ENCODE data around the gene DXO.

The DXO gene

DNA sequence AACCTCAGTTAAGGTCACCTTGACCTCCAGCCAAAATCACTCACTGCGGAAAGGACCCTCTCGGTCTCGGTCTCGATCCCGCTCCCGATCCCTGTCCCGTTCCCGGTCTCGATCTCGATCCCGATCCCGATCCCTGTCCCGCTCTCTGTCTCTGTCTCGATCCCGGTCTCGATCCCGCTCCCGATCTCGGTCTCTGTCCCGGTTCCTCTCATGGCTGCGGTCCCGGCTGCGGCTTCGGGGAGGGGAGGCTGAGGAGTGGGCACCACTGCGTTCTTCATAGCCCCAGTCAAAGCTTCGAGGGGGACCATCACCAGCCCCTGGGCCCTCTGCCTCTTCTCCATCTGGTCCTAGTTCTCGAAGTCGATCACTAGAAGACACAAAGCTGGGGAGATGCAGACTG, 17.4 kb downstream of the DXO start:
- H3K9me3 ChIP-seq (ENCODE audit: control insufficient read depth, low read length), result no peaks in the 10 kb centered on the region
- H4K91ac ChIP-seq (ENCODE audit: low read length), result no peak overlapping the region
- H2BK12ac ChIP-seq (ENCODE audit: low read length in 2 of 2), result no peak overlapping the region
- no peak overlapping the region for H2AFZ ChIP-seq (ENCODE audit: low read depth, low read length)
- H2BK120ac ChIP-seq (ENCODE audit: low read depth, low read length), result no peak overlapping the region
- no peak overlapping the region for H2BK5ac ChIP-seq (ENCODE audit: low read depth, low read length, poor library complexity, severe bottlenecking)
- peaks cover 29% of the 10 kb centered on the region for H3K79me1 ChIP-seq (replicated peaks; ENCODE audit: low read length, poor library complexity, severe bottlenecking)
- H3K4ac ChIP-seq (ENCODE audit: low read depth in 1 of 2, low read length in 2 of 2), result no peak overlapping the region
- DNase-seq, result no peak
- no peak overlapping the region for H2BK15ac ChIP-seq (ENCODE audit: low read depth, poor library complexity, severe bottlenecking)
- H3K4me1 ChIP-seq (ENCODE audit: control insufficient read depth, insufficient read depth, low read depth, low read length), result peaks cover 8% of the 10 kb centered on the region
- no peak overlapping the region for H2AK5ac ChIP-seq (ENCODE audit: low read length, severe bottlenecking)
- 99% methylated on average over 27 of the region's 28 CpGs for WGBS
- H3K36me3 ChIP-seq (ENCODE audit: control insufficient read depth in 1 of 2, insufficient read depth in 2 of 2, low read depth in 1 of 2, low read length in 2 of 2), result peaks cover 57 to 65% of the 10 kb centered on the region in 2 experiments
- H3K9ac ChIP-seq (ENCODE audit: low read length), result no peak overlapping the region
- H4K8ac ChIP-seq (ENCODE audit: low read length), result no peak overlapping the region
- no peak overlapping the region for H3K4me3 ChIP-seq (ENCODE audit: insufficient read depth in 1 of 2, low read depth in 1 of 2, low read length in 2 of 2)
- no peak overlapping the region for H3K27ac ChIP-seq (ENCODE audit: low read length, poor library complexity, severe bottlenecking)
- no peak overlapping the region for H3K23ac ChIP-seq (ENCODE audit: low read length in 2 of 2)
- H3K4me2 ChIP-seq (ENCODE audit: low read length, poor library complexity, severe bottlenecking), result no peak overlapping the region
- no peaks in the 10 kb centered on the region for H3K27me3 ChIP-seq (ENCODE audit: control insufficient read depth in 1 of 2, insufficient read depth in 1 of 2, low read length in 2 of 2)
- no peak overlapping the region for H3K18ac ChIP-seq (ENCODE audit: low read depth in 1 of 2, low read length in 2 of 2)
- H3K14ac ChIP-seq (ENCODE audit: low read length in 2 of 2), result no peak overlapping the region

DNA sequence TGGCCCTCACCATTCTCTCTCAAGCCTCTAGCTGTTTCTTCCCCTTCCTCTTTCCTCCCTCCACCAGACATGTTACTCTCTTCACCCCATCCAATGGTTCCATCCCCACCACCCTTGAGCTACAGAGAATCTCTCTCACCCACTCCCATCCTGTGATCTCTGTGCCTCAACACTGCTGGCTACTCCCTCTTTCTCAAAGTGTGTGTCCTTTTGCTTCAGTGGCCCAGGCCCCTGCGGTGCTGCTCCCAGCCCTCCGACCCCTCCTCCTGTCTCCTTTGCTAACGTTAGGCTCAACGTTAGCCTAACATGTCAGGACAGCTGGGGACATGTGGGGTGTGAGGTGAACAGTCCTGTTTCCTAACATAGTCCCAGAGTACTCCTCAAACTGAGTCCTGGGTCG, 19.0 kb downstream of the DXO start:
- no peak overlapping the region for H3K18ac ChIP-seq (ENCODE audit: low read depth in 1 of 2, low read length in 2 of 2)

DNA sequence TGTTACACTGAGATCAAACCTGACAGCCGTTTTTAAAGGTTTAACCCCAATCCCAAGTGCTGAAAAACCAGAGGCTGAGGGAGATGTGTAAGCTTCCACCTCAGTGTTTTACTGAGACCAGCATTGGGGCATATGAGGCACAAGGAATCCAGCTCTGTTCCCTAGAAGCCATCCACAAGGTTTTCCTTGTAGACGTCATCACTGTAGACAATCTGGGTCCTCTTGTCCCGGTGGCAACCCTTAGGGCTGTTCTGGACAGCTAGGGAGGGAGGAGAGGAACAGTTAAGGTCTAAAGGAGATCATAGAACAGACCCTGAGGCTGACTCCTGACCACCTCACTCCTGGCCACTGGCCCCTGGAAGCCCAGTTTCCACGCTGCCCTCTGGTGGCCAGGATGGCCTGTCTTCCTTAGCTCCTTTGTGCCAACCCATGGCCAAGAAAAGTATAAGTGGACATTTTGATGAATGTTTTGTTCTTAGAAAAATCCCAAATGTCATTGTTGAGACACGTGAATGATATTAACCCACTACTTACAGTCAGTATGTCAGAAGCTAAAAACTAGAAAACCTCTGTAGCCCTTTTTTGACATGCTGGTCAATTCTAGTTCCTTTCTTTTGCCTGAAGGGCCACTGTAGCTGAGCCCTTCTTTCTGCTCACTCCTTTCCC, 19.7 kb downstream of the DXO start:
- 68% methylated on average over 5 of the region's 5 CpGs for WGBS
- H2BK5ac ChIP-seq (ENCODE audit: low read depth, low read length, poor library complexity, severe bottlenecking), result no peak overlapping the region

More for the DNA sequence above, 19.0 kb downstream of the DXO start:
- no peak overlapping the region for H2BK15ac ChIP-seq (ENCODE audit: low read depth, poor library complexity, severe bottlenecking)
- WGBS, result 86% methylated on average over 3 of the region's 5 CpGs
- peak overlapping the region; percentile 41 for H3K9ac ChIP-seq (ENCODE audit: low read length)
- H3K9me3 ChIP-seq (ENCODE audit: control insufficient read depth, low read length), result no peaks in the 10 kb centered on the region
- no peak overlapping the region for H2BK12ac ChIP-seq (ENCODE audit: low read length in 2 of 2)
- peaks cover 4% of the 10 kb centered on the region for H3K4me1 ChIP-seq (ENCODE audit: control insufficient read depth, insufficient read depth, low read depth, low read length)
- H4K91ac ChIP-seq (ENCODE audit: low read length), result no peak overlapping the region
- no peak overlapping the region for H3K4me3 ChIP-seq (ENCODE audit: insufficient read depth in 1 of 2, low read depth in 1 of 2, low read length in 2 of 2)
- H3K36me3 ChIP-seq (ENCODE audit: control insufficient read depth in 1 of 2, insufficient read depth in 2 of 2, low read depth in 1 of 2, low read length in 2 of 2), result peaks cover 57 to 68% of the 10 kb centered on the region in 2 experiments
- no peak overlapping the region for H3K14ac ChIP-seq (ENCODE audit: low read length in 2 of 2)
- H3K27ac ChIP-seq (ENCODE audit: low read length, poor library complexity, severe bottlenecking), result no peak overlapping the region
- H3K4ac ChIP-seq (ENCODE audit: low read depth in 1 of 2, low read length in 2 of 2), result no peak overlapping the region
- H2AFZ ChIP-seq (ENCODE audit: low read depth, low read length), result no peak overlapping the region
- no peaks in the 10 kb centered on the region for H3K27me3 ChIP-seq (ENCODE audit: control insufficient read depth in 1 of 2, insufficient read depth in 1 of 2, low read length in 2 of 2)
- no peak overlapping the region for H4K8ac ChIP-seq (ENCODE audit: low read length)
- H2AK5ac ChIP-seq (ENCODE audit: low read length, severe bottlenecking), result no peak overlapping the region
- H2BK5ac ChIP-seq (ENCODE audit: low read depth, low read length, poor library complexity, severe bottlenecking), result no peak overlapping the region
- H3K4me2 ChIP-seq (ENCODE audit: low read length, poor library complexity, severe bottlenecking), result no peak overlapping the region
- no peak overlapping the region for H3K23ac ChIP-seq (ENCODE audit: low read length in 2 of 2)
- H3K79me1 ChIP-seq (replicated peaks; ENCODE audit: low read length, poor library complexity, severe bottlenecking), result peaks cover 17% of the 10 kb centered on the region
- H2BK120ac ChIP-seq (ENCODE audit: low read depth, low read length), result no peak overlapping the region
- DNase-seq, result no peak

DNA sequence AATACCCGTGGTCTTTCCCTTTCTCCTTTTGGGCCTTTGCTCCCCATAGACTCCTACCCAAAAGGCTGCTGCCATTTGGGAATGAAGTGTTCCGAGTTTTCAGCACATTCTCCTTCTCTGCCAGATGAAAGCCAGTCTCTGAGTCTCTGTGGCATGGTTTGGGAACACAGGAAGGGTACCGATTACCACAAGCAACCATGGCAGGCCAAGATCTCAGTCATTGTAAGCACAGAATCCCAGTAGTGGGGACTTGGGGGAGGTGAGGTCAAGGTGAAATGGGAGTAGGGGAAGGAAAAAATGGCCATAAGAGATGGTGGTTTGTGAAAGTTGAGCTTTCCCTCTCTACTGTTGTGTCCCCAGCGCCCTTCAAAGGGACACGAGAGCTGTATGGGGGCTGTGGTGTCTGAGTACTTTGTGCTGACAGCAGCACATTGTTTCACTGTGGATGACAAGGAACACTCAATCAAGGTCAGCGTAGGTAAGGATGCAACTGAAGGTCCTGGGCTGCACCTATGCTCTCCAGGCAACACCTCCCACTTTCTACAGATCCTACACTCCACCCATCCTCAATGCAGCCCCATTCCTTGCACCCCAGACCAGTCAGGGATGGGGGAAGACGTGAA, 21.9 kb downstream of the DXO start:
- no peak overlapping the region for H2AFZ ChIP-seq (ENCODE audit: low read depth, low read length)
- no peak overlapping the region for H3K14ac ChIP-seq (ENCODE audit: low read length in 2 of 2)
- H2AK5ac ChIP-seq (ENCODE audit: low read length, severe bottlenecking), result no peak overlapping the region
- H3K79me1 ChIP-seq (replicated peaks; ENCODE audit: low read length, poor library complexity, severe bottlenecking), result peaks cover 5% of the 10 kb centered on the region
- H3K4ac ChIP-seq (ENCODE audit: low read depth in 1 of 2, low read length in 2 of 2), result no peak overlapping the region
- no peak for DNase-seq
- H3K27me3 ChIP-seq (ENCODE audit: control insufficient read depth in 1 of 2, insufficient read depth in 1 of 2, low read length in 2 of 2), result no peaks in the 10 kb centered on the region
- 91% methylated on average over 6 of the region's 7 CpGs for WGBS
- H3K18ac ChIP-seq (ENCODE audit: low read depth in 1 of 2, low read length in 2 of 2), result no peak overlapping the region
- H2BK5ac ChIP-seq (ENCODE audit: low read depth, low read length, poor library complexity, severe bottlenecking), result no peak overlapping the region
- peaks cover 13% of the 10 kb centered on the region for H3K4me1 ChIP-seq (ENCODE audit: control insufficient read depth, insufficient read depth, low read depth, low read length)
- H3K27ac ChIP-seq (ENCODE audit: low read length, poor library complexity, severe bottlenecking), result no peak overlapping the region
- peaks cover 44 to 50% of the 10 kb centered on the region in 2 experiments for H3K36me3 ChIP-seq (ENCODE audit: control insufficient read depth in 1 of 2, insufficient read depth in 2 of 2, low read depth in 1 of 2, low read length in 2 of 2)
- H2BK12ac ChIP-seq (ENCODE audit: low read length in 2 of 2), result no peak overlapping the region
- no peak overlapping the region for H3K9ac ChIP-seq (ENCODE audit: low read length)
- no peak overlapping the region for H4K8ac ChIP-seq (ENCODE audit: low read length)
- H2BK120ac ChIP-seq (ENCODE audit: low read depth, low read length), result no peak overlapping the region
- no peak overlapping the region for H2BK15ac ChIP-seq (ENCODE audit: low read depth, poor library complexity, severe bottlenecking)
- H3K4me2 ChIP-seq (ENCODE audit: low read length, poor library complexity, severe bottlenecking), result no peak overlapping the region
- no peak overlapping the region for H4K91ac ChIP-seq (ENCODE audit: low read length)
- no peak overlapping the region for H3K4me3 ChIP-seq (ENCODE audit: insufficient read depth in 1 of 2, low read depth in 1 of 2, low read length in 2 of 2)
- no peaks in the 10 kb centered on the region for H3K9me3 ChIP-seq (ENCODE audit: control insufficient read depth, low read length)
- H3K23ac ChIP-seq (ENCODE audit: low read length in 2 of 2), result no peak overlapping the region

More for the DNA sequence above, 19.7 kb downstream of the DXO start:
- Histone ChIP-seq H3K27ac (ENCODE audit: low read length, poor library complexity, severe bottlenecking) (no peak overlapping the region), H2BK15ac (ENCODE audit: low read depth, poor library complexity, severe bottlenecking) (no peak overlapping the region), H3K9ac (ENCODE audit: low read length) (peak overlapping the region; percentile 41), H3K79me1 (replicated peaks; ENCODE audit: low read length, poor library complexity, severe bottlenecking) (peaks cover 15% of the 10 kb centered on the region), H3K9me3 (ENCODE audit: control insufficient read depth, low read length) (no peaks in the 10 kb centered on the region), H4K8ac (ENCODE audit: low read length) (no peak overlapping the region), H2AFZ (ENCODE audit: low read depth, low read length) (no peak overlapping the region), H3K27me3 (ENCODE audit: control insufficient read depth in 1 of 2, insufficient read depth in 1 of 2, low read length in 2 of 2) (no peaks in the 10 kb centered on the region), H3K36me3 (ENCODE audit: control insufficient read depth in 1 of 2, insufficient read depth in 2 of 2, low read depth in 1 of 2, low read length in 2 of 2) (peaks cover 57 to 67% of the 10 kb centered on the region in 2 experiments), H2BK12ac (ENCODE audit: low read length in 2 of 2) (no peak overlapping the region), H2AK5ac (ENCODE audit: low read length, severe bottlenecking) (no peak overlapping the region), H3K4me1 (ENCODE audit: control insufficient read depth, insufficient read depth, low read depth, low read length) (peaks cover 4% of the 10 kb centered on the region), H3K14ac (ENCODE audit: low read length in 2 of 2) (no peak overlapping the region), H3K18ac (ENCODE audit: low read depth in 1 of 2, low read length in 2 of 2) (no peak overlapping the region), H3K4me3 (ENCODE audit: insufficient read depth in 1 of 2, low read depth in 1 of 2, low read length in 2 of 2) (no peak overlapping the region), H3K4ac (ENCODE audit: low read depth in 1 of 2, low read length in 2 of 2) (no peak overlapping the region), H3K23ac (ENCODE audit: low read length in 2 of 2) (no peak overlapping the region), H4K91ac (ENCODE audit: low read length) (no peak overlapping the region), H3K4me2 (ENCODE audit: low read length, poor library complexity, severe bottlenecking) (no peak overlapping the region), H2BK120ac (ENCODE audit: low read depth, low read length) (no peak overlapping the region)
- peak; percentile 72 for DNase-seq

Measured in mesenchymal stem cell (in vitro differentiated cells and primary cell).